PC-3 (cell line): ENCODE data around the gene ACSL6. TPM values are rescaled to one million over a fixed set of nuclear protein-coding genes. Genes with fewer than 3 reads are reported as not detected.

ENCODE experiments used
- ATAC-seq: fragments of 200-7000 bp; cut with Tn5 transposase; 2 replicates; pipeline ENCODE4 v1.9.1; 2020; ENCODE audit warnings: mild to moderate bottlenecking, moderate library complexity
- BruUV-seq: library from RNA; stranded (reverse); fragments of 400-500 nt; replicated peaks from 2 replicates; lab custom pipeline; 2021; lab: Mats Ljungman, UMichigan
- CTCF ChIA-PET: fragments of 300-600 bp; sonication (Branson Sonifier 250); formaldehyde crosslinking; loops from one replicate; lab custom pipeline; 2022; ENCODE audit warnings: antibody characterized with exemption; lab: Charles Lee
- POLR2A ChIA-PET: fragments of 300-600 bp; sonication (Branson Sonifier 250); formaldehyde crosslinking; loops from one replicate; lab custom pipeline; 2022; ENCODE audit warnings: antibody characterized with exemption; ENCODE audit not compliant: unreplicated experiment; lab: Charles Lee
- DNase-seq: peaks from one replicate; pipeline ENCODE4 v3.0.0-alpha.2; 2015
- H2AFZ ChIP-seq: fragments of 300-600 bp; sonication (generic); 2 replicates; pipeline ENCODE4 v1.6.0; 2016; ENCODE audit warnings: antibody characterized with exemption, low read length
- H3F3A ChIP-seq: fragments of 300-600 bp; sonication (generic); one replicate; pipeline ENCODE4 v1.6.0; 2017; ENCODE audit warnings: antibody characterized with exemption, low read length, control low read depth, mild to moderate bottlenecking; ENCODE audit not compliant: unreplicated experiment
- H3K27ac ChIP-seq: fragments of 300-600 bp; sonication (generic); 2 replicates; pipeline ENCODE4 v1.5.1; 2016; ENCODE audit warnings: mild to moderate bottlenecking, low read length
- H3K27me3 ChIP-seq: fragments of 300-600 bp; sonication (generic); 2 replicates; pipeline ENCODE4 v1.6.1; 2016; ENCODE audit warnings: low read length, mixed read lengths
- H3K36me3 ChIP-seq: fragments of 300-600 bp; sonication (generic); 2 replicates; pipeline ENCODE4 v1.6.1; 2016; ENCODE audit warnings: low read depth, mixed run types, low read length, mixed read lengths
- H3K4me1 ChIP-seq: fragments of 300-600 bp; sonication (generic); 2 replicates; pipeline ENCODE4 v1.5.1; 2016; ENCODE audit warnings: low read length; ENCODE audit not compliant: insufficient read depth
- H3K4me2 ChIP-seq: fragments of 300-600 bp; sonication (generic); 2 replicates; pipeline ENCODE4 v1.6.0; 2016; ENCODE audit warnings: low read length
- H3K4me3 ChIP-seq: fragments of 300-600 bp; sonication (generic); 2 replicates; pipeline ENCODE4 v1.5.1; 2016; ENCODE audit warnings: mild to moderate bottlenecking, low read length, mixed read lengths
- H3K79me2 ChIP-seq: fragments of 300-600 bp; sonication (generic); 2 replicates; pipeline ENCODE4 v1.6.1; 2017; ENCODE audit warnings: low read length, mixed read lengths
- H3K9ac ChIP-seq: fragments of 300-600 bp; sonication (generic); 2 replicates; pipeline ENCODE4 v1.6.0; 2016; ENCODE audit warnings: mild to moderate bottlenecking, low read length
- H3K9me2 ChIP-seq: fragments of 300-600 bp; sonication (generic); replicated peaks from 2 replicates; pipeline ENCODE4 v1.6.1; 2016; ENCODE audit warnings: mixed run types, low read length, mixed read lengths
- H3K9me3 ChIP-seq: fragments of 300-600 bp; sonication (generic); 2 replicates; pipeline ENCODE4 v1.6.1; 2016; ENCODE audit warnings: low read length, mixed read lengths
- H4K20me1 ChIP-seq: fragments of 300-600 bp; sonication (generic); 2 replicates; pipeline ENCODE4 v1.6.1; 2016; ENCODE audit warnings: low read length, mixed read lengths
- EZH2 ChIP-seq: fragments of 300-600 bp; sonication (generic); IDR thresholded peaks from one replicate; pipeline ENCODE4 v1.6.1; 2017; ENCODE audit warnings: antibody characterized with exemption, mild to moderate bottlenecking, low read length; ENCODE audit not compliant: unreplicated experiment
- EZH2phosphoT487 ChIP-seq: fragments of 300-600 bp; sonication (generic); IDR thresholded peaks from 2 replicates; pipeline ENCODE4 v1.6.1; 2018; ENCODE audit warnings: mild to moderate bottlenecking, antibody characterized with exemption, low read length, borderline replicate concordance
- intact Hi-C: fragments of 100-400 bp; cut with micrococcal nuclease; formaldehyde crosslinking; loops from 2 replicates; pipeline ENCODE4 v1.9.0; 2023
- total RNA-seq: library from RNA; depleted of rRNA; stranded (reverse); fragments of >200 nt; gene quantifications from 2 replicates; pipeline ENCODE4 v1.2.3, GENCODE V29; 2014
- TF ChIP-seq, protein P1 (sequence below): fragments of 300-600 bp; sonication (generic); conservative IDR thresholded peaks from 2 replicates; pipeline ENCODE4 v1.5.1; 2017; ENCODE audit warnings: antibody characterized with exemption, low read depth, mild to moderate bottlenecking, low read length

The ACSL6 gene
- total RNA-seq, 1 experiment from 2014 or later = 0.15 TPM

DNA sequence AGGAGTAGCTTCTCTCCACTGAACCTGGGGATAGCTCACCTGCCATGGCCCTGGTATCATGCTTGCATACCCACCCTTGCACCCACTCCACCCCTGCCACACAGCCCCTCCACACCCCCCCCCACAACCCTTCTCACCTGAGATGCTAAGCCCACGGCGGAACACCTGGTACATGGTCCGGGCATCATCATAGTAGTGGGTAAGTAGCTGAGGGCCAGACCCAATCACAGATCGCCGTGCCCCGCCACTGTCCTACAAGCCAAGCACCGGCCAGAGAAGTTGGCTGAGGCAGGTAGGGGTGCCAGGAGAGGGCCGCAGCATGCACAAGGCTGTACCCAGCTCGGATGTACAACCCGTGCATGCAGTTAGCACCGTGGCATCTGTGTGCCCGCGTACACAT lies 20.7 kb downstream of the ACSL6 start:
- Histone ChIP-seq H3K36me3 (no peaks in the 10 kb centered on the region), H3K9me2 (no peaks in the 10 kb centered on the region), H3K79me2 (no peaks in the 10 kb centered on the region), H3K4me2 (no peak overlapping the region), H3F3A (no peaks in the 10 kb centered on the region), H3K9ac (no peak overlapping the region), H3K27me3 (no peaks in the 10 kb centered on the region), H3K4me1 (no peaks in the 10 kb centered on the region), H4K20me1 (no peaks in the 10 kb centered on the region), H3K4me3 (no peak overlapping the region), H3K27ac (no peak overlapping the region), H3K9me3 (no peaks in the 10 kb centered on the region), H2AFZ (no peak overlapping the region)
- TF ChIP-seq EZH2 (no peak), EZH2phosphoT487 (no peak)
- TF ChIP-seq, protein P1, sequence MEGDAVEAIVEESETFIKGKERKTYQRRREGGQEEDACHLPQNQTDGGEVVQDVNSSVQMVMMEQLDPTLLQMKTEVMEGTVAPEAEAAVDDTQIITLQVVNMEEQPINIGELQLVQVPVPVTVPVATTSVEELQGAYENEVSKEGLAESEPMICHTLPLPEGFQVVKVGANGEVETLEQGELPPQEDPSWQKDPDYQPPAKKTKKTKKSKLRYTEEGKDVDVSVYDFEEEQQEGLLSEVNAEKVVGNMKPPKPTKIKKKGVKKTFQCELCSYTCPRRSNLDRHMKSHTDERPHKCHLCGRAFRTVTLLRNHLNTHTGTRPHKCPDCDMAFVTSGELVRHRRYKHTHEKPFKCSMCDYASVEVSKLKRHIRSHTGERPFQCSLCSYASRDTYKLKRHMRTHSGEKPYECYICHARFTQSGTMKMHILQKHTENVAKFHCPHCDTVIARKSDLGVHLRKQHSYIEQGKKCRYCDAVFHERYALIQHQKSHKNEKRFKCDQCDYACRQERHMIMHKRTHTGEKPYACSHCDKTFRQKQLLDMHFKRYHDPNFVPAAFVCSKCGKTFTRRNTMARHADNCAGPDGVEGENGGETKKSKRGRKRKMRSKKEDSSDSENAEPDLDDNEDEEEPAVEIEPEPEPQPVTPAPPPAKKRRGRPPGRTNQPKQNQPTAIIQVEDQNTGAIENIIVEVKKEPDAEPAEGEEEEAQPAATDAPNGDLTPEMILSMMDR = no peak
- ChIA-PET CTCF (no interaction called here), POLR2A (no interaction called here)
- ATAC-seq = no peak
- no peak for DNase-seq
- no TSS peak for BruUV-seq
- intact Hi-C loops = no loop called here

DNA sequence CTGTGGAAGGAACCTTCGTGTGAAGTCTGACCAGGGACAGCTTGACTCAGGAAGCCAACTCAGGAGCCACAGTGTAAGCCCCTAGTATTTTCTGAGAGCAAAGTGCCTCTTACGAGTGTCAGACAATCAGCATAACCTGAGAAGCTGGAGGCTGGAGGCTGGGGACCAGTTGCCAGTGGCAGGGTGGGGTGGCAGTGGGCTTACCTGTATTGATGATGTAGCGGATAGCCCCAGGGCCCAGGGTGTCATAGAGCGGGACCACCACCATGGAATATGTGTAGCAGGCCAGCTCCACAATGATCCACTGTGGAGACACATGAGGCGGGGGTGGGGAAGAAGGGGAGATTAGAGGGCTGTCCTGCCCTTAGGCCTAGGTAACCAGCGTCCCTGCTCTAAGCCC lies 22.9 kb downstream of the ACSL6 start:
- H3K9me2 ChIP-seq = no peaks in the 10 kb centered on the region
- POLR2A ChIA-PET = no interaction called here
- no peaks in the 10 kb centered on the region for H4K20me1 ChIP-seq
- H3K79me2 ChIP-seq = no peaks in the 10 kb centered on the region
- no peak overlapping the region for H3K4me2 ChIP-seq
- no peaks in the 10 kb centered on the region for H3K4me1 ChIP-seq
- no peaks in the 10 kb centered on the region for H3K36me3 ChIP-seq
- H3F3A ChIP-seq = no peaks in the 10 kb centered on the region
- no peak overlapping the region for H3K9ac ChIP-seq
- ATAC-seq (no peak), DNase-seq (no peak)
- CTCF ChIA-PET = no interaction called here
- TF ChIP-seq, protein P1 = no peak
- no peak for TF ChIP-seq EZH2
- TF ChIP-seq EZH2phosphoT487 = no peak
- H3K27ac ChIP-seq = no peak overlapping the region
- no peak overlapping the region for H2AFZ ChIP-seq
- H3K9me3 ChIP-seq = no peaks in the 10 kb centered on the region
- no peaks in the 10 kb centered on the region for H3K27me3 ChIP-seq
- no TSS peak for BruUV-seq
- intact Hi-C loops = no loop called here
- no peak overlapping the region for H3K4me3 ChIP-seq

DNA sequence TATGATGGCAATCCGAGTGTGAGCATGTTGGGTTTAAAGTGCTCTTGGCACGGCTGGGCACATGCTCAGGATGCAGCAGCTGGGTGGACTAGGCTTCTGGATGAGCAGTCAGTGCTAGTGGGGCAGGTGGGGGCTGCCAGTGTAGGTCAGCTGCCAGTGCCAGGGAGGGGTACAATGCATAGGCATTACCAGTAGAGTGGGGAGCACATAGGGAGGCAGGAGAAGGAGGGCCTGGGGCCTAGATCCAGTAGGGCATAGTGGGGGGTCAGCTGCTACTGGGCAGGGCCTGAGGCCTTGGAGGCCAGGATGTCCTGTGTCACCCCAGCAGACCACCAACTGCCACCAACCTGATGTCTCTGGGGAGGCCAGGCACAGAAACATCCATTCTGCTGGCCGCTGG lies 24.2 kb downstream of the ACSL6 start:
- no peaks in the 10 kb centered on the region for H3K79me2 ChIP-seq
- ATAC-seq = no peak
- H3K27me3 ChIP-seq = no peaks in the 10 kb centered on the region
- ChIA-PET CTCF (no interaction called here), POLR2A (no interaction called here)
- no peak overlapping the region for H3K4me2 ChIP-seq
- H3K9ac ChIP-seq = no peak overlapping the region
- BruUV-seq = no TSS peak
- H4K20me1 ChIP-seq = no peaks in the 10 kb centered on the region
- no peaks in the 10 kb centered on the region for H3K9me2 ChIP-seq
- no peaks in the 10 kb centered on the region for H3K36me3 ChIP-seq
- H3F3A ChIP-seq = no peaks in the 10 kb centered on the region
- H3K4me1 ChIP-seq = no peaks in the 10 kb centered on the region
- H3K27ac ChIP-seq = no peak overlapping the region
- H3K4me3 ChIP-seq = no peak overlapping the region
- H2AFZ ChIP-seq = no peak overlapping the region
- H3K9me3 ChIP-seq = no peaks in the 10 kb centered on the region
- no peak for DNase-seq
- TF ChIP-seq, protein P1 = no peak
- no peak for TF ChIP-seq EZH2
- no peak for TF ChIP-seq EZH2phosphoT487
- intact Hi-C loops = no loop called here
